ENCODE results near the gene SNAI1. TPM values are rescaled to one million over a fixed set of nuclear protein-coding genes. Genes with fewer than 3 reads are reported as not detected.

The SNAI1 gene
- total RNA-seq, 6 experiments from 2014 or later: 4.7 to 6.8 (median 5.2) TPM

DNA sequence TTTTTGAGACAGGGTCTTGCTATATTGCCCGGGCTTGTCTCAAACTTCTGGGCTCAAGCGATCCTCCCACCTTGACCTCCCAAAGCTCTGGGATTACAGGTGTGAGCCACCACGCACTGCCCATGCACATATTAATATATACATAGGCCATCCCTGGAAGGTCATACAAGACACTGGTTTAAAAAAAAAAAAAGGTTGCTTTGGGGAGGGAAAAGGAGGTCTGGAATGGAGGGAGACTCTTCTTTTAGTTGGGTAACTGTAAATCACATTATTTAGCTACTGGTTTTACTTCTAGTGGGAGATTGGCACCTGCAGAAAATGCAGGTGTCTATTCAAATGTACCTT is 4.1 kb upstream of the SNAI1 start:
- H3K9me3 Mint-ChIP-seq: no peaks in the 10 kb centered on the region
- H3K4me1 Mint-ChIP-seq (ENCODE audit: low read depth): peaks cover 26% of the 10 kb centered on the region
- H3K27ac Mint-ChIP-seq: no peak overlapping the region
- H3K27me3 Mint-ChIP-seq (ENCODE audit: insufficient read depth): peaks cover 11% of the 10 kb centered on the region
- peaks cover 2% of the 10 kb centered on the region; the same call in 1 of the 2 replicates for H3K36me3 Mint-ChIP-seq (ENCODE audit: low read depth)
- no peak overlapping the region for H3K4me3 Mint-ChIP-seq
- no peak for DNase-seq
- TF ChIP-seq, protein P1, sequence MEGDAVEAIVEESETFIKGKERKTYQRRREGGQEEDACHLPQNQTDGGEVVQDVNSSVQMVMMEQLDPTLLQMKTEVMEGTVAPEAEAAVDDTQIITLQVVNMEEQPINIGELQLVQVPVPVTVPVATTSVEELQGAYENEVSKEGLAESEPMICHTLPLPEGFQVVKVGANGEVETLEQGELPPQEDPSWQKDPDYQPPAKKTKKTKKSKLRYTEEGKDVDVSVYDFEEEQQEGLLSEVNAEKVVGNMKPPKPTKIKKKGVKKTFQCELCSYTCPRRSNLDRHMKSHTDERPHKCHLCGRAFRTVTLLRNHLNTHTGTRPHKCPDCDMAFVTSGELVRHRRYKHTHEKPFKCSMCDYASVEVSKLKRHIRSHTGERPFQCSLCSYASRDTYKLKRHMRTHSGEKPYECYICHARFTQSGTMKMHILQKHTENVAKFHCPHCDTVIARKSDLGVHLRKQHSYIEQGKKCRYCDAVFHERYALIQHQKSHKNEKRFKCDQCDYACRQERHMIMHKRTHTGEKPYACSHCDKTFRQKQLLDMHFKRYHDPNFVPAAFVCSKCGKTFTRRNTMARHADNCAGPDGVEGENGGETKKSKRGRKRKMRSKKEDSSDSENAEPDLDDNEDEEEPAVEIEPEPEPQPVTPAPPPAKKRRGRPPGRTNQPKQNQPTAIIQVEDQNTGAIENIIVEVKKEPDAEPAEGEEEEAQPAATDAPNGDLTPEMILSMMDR (IDR thresholded peaks at IDR 0.05): no peak

DNA sequence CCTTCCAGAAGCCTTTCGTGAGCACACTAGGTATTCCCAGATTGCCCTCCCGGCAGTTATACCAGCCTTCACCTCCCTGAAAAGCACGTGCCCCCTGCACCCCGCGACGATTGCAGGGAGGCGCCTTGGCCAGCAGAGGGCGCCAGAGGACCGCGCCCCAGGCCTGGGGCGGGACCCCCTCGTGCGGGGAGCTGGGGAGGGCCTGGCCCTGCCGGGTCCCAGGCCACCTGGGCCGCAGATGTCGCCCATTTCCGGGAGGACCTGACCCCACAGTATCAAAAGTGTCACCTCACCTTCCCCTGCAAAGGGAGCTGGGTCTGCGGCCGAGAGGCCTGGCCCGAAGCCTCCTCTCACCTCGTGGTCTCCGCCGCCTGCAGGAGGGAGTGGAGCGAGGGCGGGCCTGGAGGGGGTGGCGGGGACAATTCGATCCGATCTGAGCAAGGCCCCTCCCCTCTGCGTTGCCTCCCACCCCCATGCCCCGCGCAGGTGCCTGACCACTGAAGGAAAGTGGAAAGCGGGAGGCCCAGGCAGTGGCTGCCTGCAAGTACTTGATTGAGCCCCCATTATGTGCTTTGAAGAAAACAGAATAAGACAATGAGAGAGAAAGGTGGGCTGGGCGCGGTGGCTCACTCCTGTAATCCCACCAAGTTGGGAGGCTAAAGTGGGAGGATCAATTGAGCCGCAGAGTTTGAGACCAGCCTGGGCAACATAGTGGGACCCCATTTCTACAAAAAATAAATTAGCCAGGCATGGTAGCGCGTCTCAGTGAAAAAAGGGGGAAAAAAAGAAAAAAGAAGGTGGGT is 3.5 kb upstream of the SNAI1 start:
- DNase-seq: no peak
- no peaks in the 10 kb centered on the region for H3K9me3 Mint-ChIP-seq
- no peak overlapping the region for H3K27ac Mint-ChIP-seq
- H3K4me1 Mint-ChIP-seq (ENCODE audit: low read depth): peaks cover 32% of the 10 kb centered on the region
- peaks cover 8% of the 10 kb centered on the region for H3K36me3 Mint-ChIP-seq (ENCODE audit: low read depth)
- peaks cover 14% of the 10 kb centered on the region for H3K27me3 Mint-ChIP-seq (ENCODE audit: insufficient read depth)
- TF ChIP-seq, protein P1 (IDR thresholded peaks at IDR 0.05): peak; percentile 100
- H3K4me3 Mint-ChIP-seq: no peak overlapping the region

DNA sequence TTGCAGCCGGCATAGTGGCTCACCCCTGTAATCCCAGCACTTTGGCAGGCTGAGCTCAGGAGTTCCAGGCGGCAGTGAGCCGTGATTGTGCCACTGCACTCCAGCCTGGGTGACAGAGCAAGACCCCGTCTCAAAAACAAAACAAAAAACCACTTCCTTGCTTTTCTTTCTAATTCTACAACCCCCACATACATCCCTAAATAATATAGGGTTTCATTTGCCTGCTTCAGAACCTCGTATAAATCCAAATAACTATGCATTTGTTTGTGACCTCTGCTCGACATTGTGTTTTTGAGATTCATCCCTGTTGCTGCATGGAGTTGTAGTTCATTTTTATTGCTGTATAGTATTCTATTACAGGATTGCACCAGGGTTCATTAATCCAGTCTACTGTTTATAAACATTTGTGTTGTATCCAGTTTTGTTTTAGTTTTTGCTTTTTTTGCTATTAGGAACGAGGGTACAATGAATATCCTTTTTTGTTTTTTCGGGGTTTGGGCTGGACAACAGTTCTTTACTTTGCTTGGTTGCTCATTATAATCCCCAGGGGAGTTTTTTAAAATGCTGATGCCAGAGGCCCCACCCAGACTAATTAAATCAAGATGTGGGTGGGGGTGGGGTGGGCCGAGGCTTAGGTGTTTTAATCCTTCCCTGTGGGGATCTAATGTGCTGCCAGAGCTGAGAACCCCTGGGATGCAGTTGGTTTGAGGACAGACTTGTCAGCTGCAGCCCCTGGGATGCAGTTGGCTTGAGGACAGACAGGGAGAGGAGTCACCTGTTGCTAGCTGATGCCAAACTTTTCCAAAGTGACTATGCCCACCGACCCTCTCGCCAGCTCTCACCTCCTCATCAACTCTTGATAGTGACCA is 2.4 kb upstream of the SNAI1 start:
- Mint-ChIP-seq H3K4me1 (ENCODE audit: low read depth) (peaks cover 43% of the 10 kb centered on the region), H3K36me3 (ENCODE audit: low read depth) (peaks cover 12% of the 10 kb centered on the region), H3K27me3 (ENCODE audit: insufficient read depth) (peaks cover 14% of the 10 kb centered on the region), H3K9me3 (no peaks in the 10 kb centered on the region), H3K27ac (no peak overlapping the region), H3K4me3 (no peak overlapping the region)
- DNase-seq: no peak
- TF ChIP-seq, protein P1 (IDR thresholded peaks at IDR 0.05): no peak

DNA sequence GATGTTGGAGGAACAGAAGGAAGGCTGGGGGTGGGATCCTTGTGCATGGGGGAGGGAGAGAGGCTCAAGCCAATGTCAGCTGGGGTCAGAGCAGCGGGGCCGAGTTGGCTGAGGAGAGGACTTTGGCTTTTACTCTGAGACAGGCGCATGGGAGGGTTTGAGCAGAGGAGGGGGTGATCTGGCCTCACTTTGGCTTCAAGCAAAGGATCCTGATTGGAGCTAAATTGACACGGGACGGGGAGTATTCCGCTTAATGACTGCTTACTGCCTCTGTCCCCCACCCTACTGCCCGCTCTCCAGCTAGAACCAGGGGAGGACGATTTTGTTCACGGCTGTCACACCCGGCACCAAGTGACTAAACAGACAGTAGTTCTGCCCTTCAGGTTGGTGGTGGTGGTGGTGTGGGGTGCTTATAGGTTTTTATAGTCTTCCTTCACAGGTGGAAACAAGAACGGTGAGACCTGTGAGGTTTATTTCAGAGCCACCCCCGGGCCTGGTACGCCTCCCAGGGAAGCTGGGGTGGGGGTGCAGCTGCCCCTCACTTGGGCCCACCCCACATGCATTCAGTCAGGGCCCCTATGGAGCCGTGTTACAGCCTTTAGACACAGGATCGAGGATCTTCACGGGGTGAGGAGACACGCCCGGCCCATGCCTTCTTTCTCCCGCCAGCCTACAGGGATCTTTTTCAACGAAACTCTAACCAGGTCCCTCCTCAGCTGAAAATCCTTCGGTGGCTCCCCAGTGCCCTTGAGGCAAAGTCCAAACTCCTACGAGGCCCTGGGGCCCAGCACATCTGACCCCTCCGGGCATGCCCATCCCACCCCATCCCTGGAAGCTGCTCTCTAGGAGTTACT is 1.3 kb upstream of the SNAI1 start:
- Mint-ChIP-seq H3K27ac (no peak overlapping the region), H3K27me3 (ENCODE audit: insufficient read depth) (peaks cover 14% of the 10 kb centered on the region), H3K4me3 (no peak overlapping the region), H3K4me1 (ENCODE audit: low read depth) (peaks cover 48% of the 10 kb centered on the region), H3K9me3 (no peaks in the 10 kb centered on the region), H3K36me3 (ENCODE audit: low read depth) (peaks cover 12% of the 10 kb centered on the region)
- no peak for DNase-seq
- TF ChIP-seq, protein P1 (IDR thresholded peaks at IDR 0.05): no peak

DNA sequence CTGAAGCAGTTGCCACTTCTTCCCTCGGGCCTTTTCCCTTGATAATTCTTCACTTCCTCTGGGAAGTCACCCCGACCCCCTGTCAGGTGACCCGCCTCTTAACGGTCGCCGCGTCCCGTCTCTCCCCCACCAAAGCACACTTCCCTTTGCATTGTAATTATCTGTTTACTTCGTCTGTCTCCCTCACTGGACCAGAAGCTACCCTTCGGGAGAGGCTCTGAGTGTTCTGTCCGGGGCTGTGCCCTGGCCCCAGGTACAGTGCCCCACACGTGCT is 771 bp upstream of the SNAI1 start:
- Mint-ChIP-seq H3K4me1 (ENCODE audit: low read depth) (peaks cover 48% of the 10 kb centered on the region), H3K36me3 (ENCODE audit: low read depth) (peaks cover 12% of the 10 kb centered on the region), H3K27me3 (ENCODE audit: insufficient read depth) (peaks cover 14% of the 10 kb centered on the region), H3K4me3 (peak overlapping the region; percentile 43), H3K9me3 (no peaks in the 10 kb centered on the region), H3K27ac (peak overlapping the region; percentile 16; the same call in 1 of the 2 replicates)
- DNase-seq: no peak
- TF ChIP-seq, protein P1 (IDR thresholded peaks at IDR 0.05): no peak
